Bronchial epithelial cell (primary cell): Measurements from ENCODE around the gene TM9SF3. TPM values are rescaled to one million over a fixed set of nuclear protein-coding genes. Genes with fewer than 3 reads are reported as not detected.

ENCODE experiments used
- DNase-seq: peaks from one replicate; pipeline ENCODE4 v3.0.0-alpha.2; 2010; ENCODE audit warnings: low read depth
- FAIRE-seq: peaks from 2 replicates; lab custom pipeline; 2011; peaks lifted over from hg19 to GRCh38; lab: Jason Lieb, UNC
- H3K27me3 ChIP-seq: 2 replicates; pipeline ENCODE4 v1.5.1; 2011; ENCODE audit warnings: low read length; ENCODE audit not compliant: control insufficient read depth, insufficient read depth
- H3K36me3 ChIP-seq: 2 replicates; pipeline ENCODE4 v1.5.1; 2011; ENCODE audit warnings: low read length; ENCODE audit not compliant: control insufficient read depth, insufficient read depth
- H3K4me3 ChIP-seq: 2 replicates; pipeline ENCODE4 v1.5.1; 2011; ENCODE audit warnings: mild to moderate bottlenecking, low read depth, low read length, control low read depth
- total RNA-seq: library from RNA; depleted of rRNA; stranded (reverse); fragments of >200 nt; gene quantifications from 2 replicates; pipeline ENCODE4 v1.2.1, GENCODE V29; 2014
- TF ChIP-seq, protein P1 (sequence below): IDR thresholded peaks from 2 replicates; pipeline ENCODE4 v1.5.1; 2011; ENCODE audit warnings: mild to moderate bottlenecking, moderate library complexity, low read length, control low read depth, inconsistent platforms; ENCODE audit not compliant: insufficient read depth, severe bottlenecking

TM9SF3 gene
- total RNA-seq, 1 donor from 2014 or later, result 145 TPM

- Histone ChIP-seq H3K4me3 (no peak overlapping the region), H3K27me3 (no peaks in the 10 kb centered on the region), H3K36me3 (no peaks in the 10 kb centered on the region)
- FAIRE-seq, result no peak
- DNase-seq, result no peak
- TF ChIP-seq, protein P1, sequence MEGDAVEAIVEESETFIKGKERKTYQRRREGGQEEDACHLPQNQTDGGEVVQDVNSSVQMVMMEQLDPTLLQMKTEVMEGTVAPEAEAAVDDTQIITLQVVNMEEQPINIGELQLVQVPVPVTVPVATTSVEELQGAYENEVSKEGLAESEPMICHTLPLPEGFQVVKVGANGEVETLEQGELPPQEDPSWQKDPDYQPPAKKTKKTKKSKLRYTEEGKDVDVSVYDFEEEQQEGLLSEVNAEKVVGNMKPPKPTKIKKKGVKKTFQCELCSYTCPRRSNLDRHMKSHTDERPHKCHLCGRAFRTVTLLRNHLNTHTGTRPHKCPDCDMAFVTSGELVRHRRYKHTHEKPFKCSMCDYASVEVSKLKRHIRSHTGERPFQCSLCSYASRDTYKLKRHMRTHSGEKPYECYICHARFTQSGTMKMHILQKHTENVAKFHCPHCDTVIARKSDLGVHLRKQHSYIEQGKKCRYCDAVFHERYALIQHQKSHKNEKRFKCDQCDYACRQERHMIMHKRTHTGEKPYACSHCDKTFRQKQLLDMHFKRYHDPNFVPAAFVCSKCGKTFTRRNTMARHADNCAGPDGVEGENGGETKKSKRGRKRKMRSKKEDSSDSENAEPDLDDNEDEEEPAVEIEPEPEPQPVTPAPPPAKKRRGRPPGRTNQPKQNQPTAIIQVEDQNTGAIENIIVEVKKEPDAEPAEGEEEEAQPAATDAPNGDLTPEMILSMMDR, result no peak
These were observed 46.6 kb downstream of the TM9SF3 start for GRCh38 chr10:96540240-96540639.

DNA sequence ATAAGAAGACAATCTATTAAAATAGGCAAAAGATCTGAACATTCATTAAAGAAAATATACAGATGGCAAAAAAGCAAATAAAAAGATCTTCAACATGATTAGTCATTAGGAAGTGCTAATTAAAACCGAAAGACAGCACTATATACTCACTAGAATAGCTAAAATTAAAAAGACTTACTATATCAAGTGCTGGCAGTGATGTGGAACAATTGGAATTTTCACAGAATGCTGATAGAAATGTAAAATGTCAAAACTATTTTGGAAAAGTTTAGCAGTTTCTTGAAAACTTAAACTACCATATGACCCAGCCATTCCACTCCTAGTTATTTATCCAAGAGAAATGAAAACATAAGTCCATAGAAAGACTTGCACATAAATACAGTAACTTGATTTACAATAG is 48.1 kb downstream of the TM9SF3 start:
- no peaks in the 10 kb centered on the region for H3K27me3 ChIP-seq
- FAIRE-seq (no peak), DNase-seq (no peak)
- TF ChIP-seq, protein P1, result no peak
- no peaks in the 10 kb centered on the region for H3K36me3 ChIP-seq
- H3K4me3 ChIP-seq, result no peak overlapping the region

GRCh38 chr10:96536129-96536528 is 50.7 kb downstream of the TM9SF3 start:
- H3K27me3 ChIP-seq, result no peaks in the 10 kb centered on the region
- no peak for DNase-seq
- FAIRE-seq, result no peak
- TF ChIP-seq, protein P1, result no peak
- H3K36me3 ChIP-seq, result peaks cover 2% of the 10 kb centered on the region
- H3K4me3 ChIP-seq, result no peak overlapping the region

GRCh38 chr10:96532523-96532922 is 54.3 kb downstream of the TM9SF3 start:
- FAIRE-seq (no peak), DNase-seq (no peak)
- Histone ChIP-seq H3K4me3 (no peak overlapping the region), H3K36me3 (peaks cover 7% of the 10 kb centered on the region), H3K27me3 (no peaks in the 10 kb centered on the region)
- TF ChIP-seq, protein P1, result no peak

GRCh38 chr10:96529634-96530279 is 57.1 kb downstream of the TM9SF3 start:
- TF ChIP-seq, protein P1, result no peak
- DNase-seq (no peak), FAIRE-seq (no peak)
- H3K4me3 ChIP-seq, result no peak overlapping the region
- H3K27me3 ChIP-seq, result no peaks in the 10 kb centered on the region
- peaks cover 10% of the 10 kb centered on the region for H3K36me3 ChIP-seq

DNA sequence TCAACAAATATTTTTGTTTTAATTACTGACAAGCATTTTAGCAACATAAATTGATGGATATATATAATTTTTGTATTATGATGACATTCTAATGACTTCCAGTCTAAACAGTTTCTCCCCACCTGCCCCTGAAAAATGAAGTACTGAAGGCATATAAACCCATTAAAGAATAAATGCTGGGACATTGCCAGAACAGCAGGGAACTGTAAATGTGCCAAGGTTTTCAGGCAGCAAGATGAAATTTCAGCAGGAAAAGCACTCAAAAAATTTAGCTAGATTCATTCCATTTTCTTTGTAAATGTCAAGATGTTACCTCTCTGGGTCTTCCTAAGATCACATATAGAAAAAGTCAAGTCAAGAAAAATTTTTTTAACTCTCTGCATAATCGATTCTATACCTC is 62.1 kb downstream of the TM9SF3 start:
- Histone ChIP-seq H3K27me3 (no peaks in the 10 kb centered on the region), H3K36me3 (peaks cover 10% of the 10 kb centered on the region)

More for the DNA sequence above, 62.1 kb downstream of the TM9SF3 start:
- TF ChIP-seq, protein P1, result no peak
- no peak overlapping the region for H3K4me3 ChIP-seq
- no peak for FAIRE-seq
- DNase-seq, result no peak
